Breast epithelium (tissue), 4 donors: ENCODE measurements around the gene LSAMP. TPM values are rescaled to one million over a fixed set of nuclear protein-coding genes. Genes with fewer than 3 reads are reported as not detected.

ENCODE experiments used
- DNase-seq, 2 donors: peaks; one replicate each; pipeline ENCODE4 v3.0.0-alpha.2; 2019; ENCODE audit warnings: low spot score in 2 of 2
- H3K27ac ChIP-seq, 2 donors: fragments of 200-600 bp; sonication (generic) in 1 of 2; one replicate each; pipeline ENCODE4 v1.5.1; 2016 to 2019; ENCODE audit warnings: mild to moderate bottlenecking in 1 of 2
- H3K27me3 ChIP-seq, 2 donors: fragments of 200-600 bp; sonication (generic) in 1 of 2; one replicate each; pipeline versions ENCODE4 v1.5.1 to v1.6.0; 2017 to 2019; ENCODE audit warnings: control low read depth in 1 of 2, mild to moderate bottlenecking in 1 of 2
- H3K36me3 ChIP-seq: fragments of 200-600 bp; one replicate; pipeline ENCODE4 v1.5.1; 2019
- H3K4me1 ChIP-seq, 2 donors: fragments of 200-600 bp; sonication (generic); one replicate each; pipeline ENCODE4 v1.5.1; 2016 to 2019; ENCODE audit warnings: control low read depth in 1 of 2
- H3K4me3 ChIP-seq, 3 donors: fragments of 200-600 bp; sonication (generic); 1 replicate in 2 of 3; 2 replicates in 1 of 3; pipeline ENCODE4 v1.5.1; 2016 to 2019; ENCODE audit warnings: mild to moderate bottlenecking in 3 of 3, moderate library complexity in 2 of 3
- H3K9me3 ChIP-seq, 2 donors: fragments of 200-600 bp; sonication (generic) in 1 of 2; one replicate each; pipeline ENCODE4 v1.5.1; 2016 to 2019; ENCODE audit warnings: control low read depth in 1 of 2
- POLR2A ChIP-seq: fragments of 450-650 bp; IDR thresholded peaks from one replicate; pipeline ENCODE4 v1.6.1; 2016; ENCODE audit warnings: antibody characterized with exemption, mild to moderate bottlenecking, moderate library complexity
- POLR2AphosphoS5 ChIP-seq, 3 donors: sonication (generic); formaldehyde crosslinking; IDR thresholded peaks; one replicate each; pipeline ENCODE4 v1.6.1; 2017; ENCODE audit warnings: antibody characterized with exemption in 3 of 3
- intact Hi-C: fragments of 100-400 bp; cut with DNase I; formaldehyde crosslinking; loops from one replicate; pipeline ENCODE4 v1.15.1; 2023; ENCODE audit warnings: low total_unique reads
- total RNA-seq, 3 donors: library from RNA; depleted of rRNA; stranded (reverse); fragments of >200 nt; gene quantifications; one replicate each; pipeline ENCODE4 v1.1.0, GENCODE V29; 2016
- TF ChIP-seq, protein P1 (sequence below), 3 donors: fragments of 450-650 bp; IDR thresholded peaks; one replicate each; pipeline ENCODE4 v1.5.1; 2016 to 2017; ENCODE audit warnings: antibody characterized with exemption in 3 of 3, mild to moderate bottlenecking in 3 of 3, moderate library complexity in 3 of 3

The LSAMP gene
- total RNA-seq, 3 donors from 2014 or later = 1.6 to 3.8 (median 3.5) TPM

DNA sequence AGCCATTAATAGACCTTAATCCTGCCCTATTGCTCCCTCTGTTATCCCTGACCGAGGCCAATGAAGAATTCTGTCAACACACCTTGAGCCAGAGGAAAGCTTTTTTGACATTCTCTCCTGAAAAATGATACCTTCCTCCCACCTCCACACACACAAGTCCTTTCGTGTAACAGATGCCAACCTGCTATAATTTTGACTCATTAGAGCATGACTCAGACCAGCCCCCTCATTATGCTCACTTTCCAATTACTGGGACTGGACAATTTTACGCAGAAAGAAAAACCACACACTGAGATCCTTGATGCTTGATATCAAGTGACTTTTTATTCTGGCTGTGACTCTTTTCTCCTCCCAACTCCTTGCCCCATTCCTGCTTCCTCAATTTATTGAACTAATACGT is 50.9 kb downstream of the LSAMP start:
- no peak overlapping the region for H3K27ac ChIP-seq
- no peak for DNase-seq
- no peaks in the 10 kb centered on the region for H3K4me1 ChIP-seq
- intact Hi-C loops = loop anchor here (5.0 kb wide), 1 partner anchor 988 kb away; no protein-coding TSS in a partner anchor
- H3K4me3 ChIP-seq = no peak overlapping the region
- no peaks in the 10 kb centered on the region for H3K36me3 ChIP-seq
- no peaks in the 10 kb centered on the region for H3K27me3 ChIP-seq
- TF ChIP-seq POLR2AphosphoS5 (IDR thresholded peaks at IDR 0.05) = no peak
- peaks cover 11 to 21% of the 10 kb centered on the region in 2 donors for H3K9me3 ChIP-seq

DNA sequence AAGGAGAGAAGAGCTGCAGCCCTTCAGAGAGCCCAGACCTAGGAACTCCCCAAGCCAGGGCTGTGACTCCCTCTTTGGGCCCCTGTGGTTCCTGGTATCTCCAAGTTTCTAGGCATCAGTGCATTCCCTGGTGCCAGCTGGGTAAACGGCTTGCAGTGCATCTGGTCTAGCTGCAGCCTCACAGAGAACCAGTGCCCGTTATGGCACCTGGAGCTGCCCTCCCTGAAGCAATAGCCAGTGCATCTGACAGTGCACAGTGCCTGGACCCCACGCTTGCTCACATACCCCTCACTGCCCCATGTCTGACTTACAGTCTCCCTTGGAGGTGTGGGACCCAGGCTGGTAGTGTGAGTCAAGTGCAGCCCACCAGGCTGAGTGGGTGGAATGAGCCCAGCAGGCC is 52.1 kb downstream of the LSAMP start:
- H3K9me3 ChIP-seq = peaks cover 11 to 21% of the 10 kb centered on the region in 2 donors
- H3K27me3 ChIP-seq = no peaks in the 10 kb centered on the region
- no peaks in the 10 kb centered on the region for H3K4me1 ChIP-seq
- TF ChIP-seq POLR2A = no peak
- TF ChIP-seq, protein P1, sequence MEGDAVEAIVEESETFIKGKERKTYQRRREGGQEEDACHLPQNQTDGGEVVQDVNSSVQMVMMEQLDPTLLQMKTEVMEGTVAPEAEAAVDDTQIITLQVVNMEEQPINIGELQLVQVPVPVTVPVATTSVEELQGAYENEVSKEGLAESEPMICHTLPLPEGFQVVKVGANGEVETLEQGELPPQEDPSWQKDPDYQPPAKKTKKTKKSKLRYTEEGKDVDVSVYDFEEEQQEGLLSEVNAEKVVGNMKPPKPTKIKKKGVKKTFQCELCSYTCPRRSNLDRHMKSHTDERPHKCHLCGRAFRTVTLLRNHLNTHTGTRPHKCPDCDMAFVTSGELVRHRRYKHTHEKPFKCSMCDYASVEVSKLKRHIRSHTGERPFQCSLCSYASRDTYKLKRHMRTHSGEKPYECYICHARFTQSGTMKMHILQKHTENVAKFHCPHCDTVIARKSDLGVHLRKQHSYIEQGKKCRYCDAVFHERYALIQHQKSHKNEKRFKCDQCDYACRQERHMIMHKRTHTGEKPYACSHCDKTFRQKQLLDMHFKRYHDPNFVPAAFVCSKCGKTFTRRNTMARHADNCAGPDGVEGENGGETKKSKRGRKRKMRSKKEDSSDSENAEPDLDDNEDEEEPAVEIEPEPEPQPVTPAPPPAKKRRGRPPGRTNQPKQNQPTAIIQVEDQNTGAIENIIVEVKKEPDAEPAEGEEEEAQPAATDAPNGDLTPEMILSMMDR (IDR thresholded peaks at IDR 0.05) = no peak
- TF ChIP-seq POLR2AphosphoS5 (IDR thresholded peaks at IDR 0.05) = no peak
- no peak for DNase-seq
- no peaks in the 10 kb centered on the region for H3K36me3 ChIP-seq
- no peak overlapping the region for H3K4me3 ChIP-seq
- no peak overlapping the region for H3K27ac ChIP-seq
- intact Hi-C loops = loop anchor here (5.0 kb wide), 1 partner anchor 989 kb away; no protein-coding TSS in a partner anchor

DNA sequence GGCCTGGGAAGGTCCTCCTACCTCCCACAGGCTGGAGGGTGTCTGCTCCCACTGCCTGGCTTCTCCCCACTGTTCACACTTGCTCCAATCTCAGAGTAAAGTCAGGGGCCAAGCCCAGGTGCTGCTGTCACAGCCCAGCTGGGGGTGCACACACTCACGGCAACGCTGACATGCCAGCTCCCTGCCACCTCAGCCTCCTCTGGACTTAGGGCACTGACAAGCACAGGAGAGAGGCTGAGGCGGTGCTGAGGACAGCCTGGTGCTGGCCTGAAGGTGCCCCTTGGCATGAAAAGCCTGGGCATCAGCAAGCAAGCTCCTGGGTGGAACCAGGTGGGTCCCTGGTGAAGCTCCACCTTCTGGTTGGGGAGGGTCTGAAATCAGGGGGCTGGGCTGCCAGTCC is 53.0 kb downstream of the LSAMP start:
- Histone ChIP-seq H3K27me3 (no peaks in the 10 kb centered on the region), H3K4me3 (no peak overlapping the region), H3K9me3 (peaks cover 11 to 21% of the 10 kb centered on the region in 2 donors), H3K27ac (no peak overlapping the region), H3K36me3 (no peaks in the 10 kb centered on the region), H3K4me1 (no peaks in the 10 kb centered on the region)
- TF ChIP-seq, protein P1 (IDR thresholded peaks at IDR 0.05) = no peak
- TF ChIP-seq POLR2AphosphoS5 (IDR thresholded peaks at IDR 0.05) = no peak
- TF ChIP-seq POLR2A = no peak
- no peak for DNase-seq
- intact Hi-C loops = loop anchor here (5.0 kb wide), 1 partner anchor 990 kb away; no protein-coding TSS in a partner anchor

DNA sequence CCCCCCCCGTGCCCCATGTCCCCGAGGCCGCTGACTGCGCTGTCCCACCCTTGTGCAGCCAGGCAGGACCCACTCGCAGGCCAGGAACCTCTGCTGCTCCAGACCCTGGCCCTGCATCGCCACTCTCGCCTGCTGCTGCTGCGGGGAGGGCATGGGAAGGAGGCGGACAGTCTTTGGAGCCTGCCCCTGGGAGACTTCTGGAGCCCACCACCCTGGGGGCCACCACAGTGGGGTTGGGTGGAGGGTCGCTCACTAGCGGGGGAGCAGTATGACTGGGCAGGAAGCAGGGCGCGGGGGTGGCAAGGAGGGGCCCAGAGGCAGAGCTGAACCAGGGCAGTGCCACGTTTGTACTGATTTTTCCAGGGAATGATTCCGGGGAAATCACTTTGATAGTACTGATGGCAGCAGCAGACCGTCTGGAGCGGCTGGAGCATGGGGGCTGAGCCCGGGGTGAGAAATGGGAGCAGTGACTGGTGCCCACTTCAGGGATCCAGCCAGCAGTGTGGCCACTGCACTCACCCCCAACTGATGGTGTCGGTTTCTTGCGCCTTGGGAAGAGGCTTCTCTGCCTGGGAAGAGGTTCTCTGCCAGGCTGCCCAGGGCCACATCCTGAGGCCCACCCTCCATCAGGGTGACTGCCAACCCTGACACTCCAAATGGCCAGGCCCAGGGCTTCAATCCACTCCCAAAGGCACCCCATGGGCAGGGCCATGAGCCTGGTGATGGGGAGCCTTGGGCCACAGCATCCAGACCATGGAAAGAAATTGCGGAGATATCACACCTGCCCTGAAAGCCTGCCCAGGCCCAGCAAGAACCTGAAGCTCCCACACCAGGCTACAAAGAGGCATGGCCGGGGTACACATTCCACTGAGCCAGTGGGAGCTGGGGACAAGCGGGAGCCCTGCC is 53.7 kb downstream of the LSAMP start:
- TF ChIP-seq POLR2AphosphoS5 (IDR thresholded peaks at IDR 0.05) (no peak), POLR2A (no peak)
- TF ChIP-seq, protein P1 (IDR thresholded peaks at IDR 0.05) = no peak
- no peak for DNase-seq
- no peak overlapping the region for H3K27ac ChIP-seq

GRCh38 chr3:116390318-116390717 is 55.0 kb downstream of the LSAMP start:
- Histone ChIP-seq H3K4me3 (no peak overlapping the region), H3K27me3 (no peaks in the 10 kb centered on the region), H3K4me1 (no peaks in the 10 kb centered on the region), H3K36me3 (no peaks in the 10 kb centered on the region), H3K27ac (no peak overlapping the region), H3K9me3 (peaks cover 11 to 21% of the 10 kb centered on the region in 2 donors)
- no peak for DNase-seq
- intact Hi-C loops = loop anchor here (5.0 kb wide), 1 partner anchor 992 kb away; no protein-coding TSS in a partner anchor
- TF ChIP-seq POLR2AphosphoS5 (IDR thresholded peaks at IDR 0.05) = no peak
- no peak for TF ChIP-seq POLR2A
- TF ChIP-seq, protein P1 (IDR thresholded peaks at IDR 0.05) = no peak

More for the DNA sequence above, 53.7 kb downstream of the LSAMP start:
- H3K27me3 ChIP-seq = no peaks in the 10 kb centered on the region
- peaks cover 11 to 21% of the 10 kb centered on the region in 2 donors for H3K9me3 ChIP-seq
- no peaks in the 10 kb centered on the region for H3K36me3 ChIP-seq
- no peak overlapping the region for H3K4me3 ChIP-seq
- H3K4me1 ChIP-seq = no peaks in the 10 kb centered on the region
- intact Hi-C loops = loop anchor here (5.0 kb wide), 1 partner anchor 991 kb away; no protein-coding TSS in a partner anchor
